ENCODE results near the gene MPC1. TPM values are rescaled to one million over a fixed set of nuclear protein-coding genes. Genes with fewer than 3 reads are reported as not detected.
"Not testable (repeated sequence)": the region's sequence is repeated elsewhere in the genome, so short reads cannot be mapped to it uniquely, and the experiment has no call there.

MPC1 gene
- total RNA-seq, 1 donor from 2014 or later = 49.1 TPM

GRCh38 chr6:166408936-166409755 lies 26.4 kb upstream of the MPC1 start:
- DNase-seq (ENCODE audit: low spot score) = peak; percentile 6

GRCh38 chr6:166406197-166406596 lies 23.5 kb upstream of the MPC1 start:
- no peak for DNase-seq (ENCODE audit: low spot score)

GRCh38 chr6:166405386-166405785 lies 22.6 kb upstream of the MPC1 start:
- no peak for DNase-seq (ENCODE audit: low spot score)

GRCh38 chr6:166402582-166403277 lies 20.0 kb upstream of the MPC1 start:
- DNase-seq (ENCODE audit: low spot score) = no peak

- not testable (repeated sequence) for DNase-seq (ENCODE audit: low spot score)
Observed at GRCh38 chr6:166400649-166401250, 18.0 kb upstream of the MPC1 start.

- no peak for DNase-seq (ENCODE audit: low spot score)
Observed at GRCh38 chr6:166400181-166400580, 17.4 kb upstream of the MPC1 start.

GRCh38 chr6:166398348-166398747 lies 15.6 kb upstream of the MPC1 start:
- DNase-seq (ENCODE audit: low spot score) = no peak

GRCh38 chr6:166397849-166398248 lies 15.1 kb upstream of the MPC1 start:
- no peak for DNase-seq (ENCODE audit: low spot score)

GRCh38 chr6:166395778-166396177 lies 13.0 kb upstream of the MPC1 start:
- no peak for DNase-seq (ENCODE audit: low spot score)

- DNase-seq (ENCODE audit: low spot score) = no peak
Observed at GRCh38 chr6:166395351-166395750, 12.6 kb upstream of the MPC1 start.

- DNase-seq (ENCODE audit: low spot score) = no peak
Observed at GRCh38 chr6:166394036-166394892, 11.5 kb upstream of the MPC1 start.

GRCh38 chr6:166393535-166393823 lies 10.7 kb upstream of the MPC1 start:
- no peak for DNase-seq (ENCODE audit: low spot score)

GRCh38 chr6:166392755-166393534 lies 10.2 kb upstream of the MPC1 start:
- DNase-seq (ENCODE audit: low spot score) = not testable (repeated sequence)

GRCh38 chr6:166389119-166389518 lies 6.4 kb upstream of the MPC1 start:
- no peak for DNase-seq (ENCODE audit: low spot score)

- DNase-seq (ENCODE audit: low spot score) = no peak
Observed at GRCh38 chr6:166388290-166389004, 5.7 kb upstream of the MPC1 start.

GRCh38 chr6:166387642-166388289 lies 5.0 kb upstream of the MPC1 start:
- DNase-seq (ENCODE audit: low spot score) = no peak

- DNase-seq (ENCODE audit: low spot score) = not testable (repeated sequence)
Observed at GRCh38 chr6:166387098-166387497, 4.4 kb upstream of the MPC1 start.

GRCh38 chr6:166386111-166386510 lies 3.4 kb upstream of the MPC1 start:
- DNase-seq (ENCODE audit: low spot score) = no peak

GRCh38 chr6:166383802-166384363 lies 1.1 kb upstream of the MPC1 start:
- not testable (repeated sequence) for DNase-seq (ENCODE audit: low spot score)
